Tibial nerve (tissue), 4 donors: ENCODE measurements around the gene BIK. TPM values are rescaled to one million over a fixed set of nuclear protein-coding genes. Genes with fewer than 3 reads are reported as not detected.
"Not testable (repeated sequence)": the region's sequence is repeated elsewhere in the genome, so short reads cannot be mapped to it uniquely, and the experiment has no call there.

Source experiments
- DNase-seq, 2 donors: peaks; one replicate each; pipeline ENCODE4 v3.0.0-alpha.2; 2019; ENCODE audit warnings: low spot score in 2 of 2
- H3K27ac ChIP-seq, 4 donors: fragments of 200-600 bp; sonication (generic) in 3 of 4; one replicate each; pipeline ENCODE4 v1.5.1; 2017 to 2019; ENCODE audit warnings: mild to moderate bottlenecking in 1 of 4
- H3K27me3 ChIP-seq, 2 donors: fragments of 200-600 bp; sonication (generic) in 1 of 2; one replicate each; pipeline versions ENCODE4 v1.5.1 to v1.6.0; 2017 to 2019
- H3K36me3 ChIP-seq, 3 donors: fragments of 200-600 bp; sonication (generic); one replicate each; pipeline ENCODE4 v1.5.1; 2018 to 2019
- H3K4me1 ChIP-seq, 4 donors: fragments of 200-600 bp; sonication (generic) in 3 of 4; one replicate each; pipeline ENCODE4 v1.5.1; 2017 to 2019
- H3K4me3 ChIP-seq, 4 donors: fragments of 200-600 bp; sonication (generic) in 3 of 4; one replicate each; pipeline ENCODE4 v1.5.1; 2017 to 2019; ENCODE audit warnings: mild to moderate bottlenecking in 1 of 4, moderate library complexity in 1 of 4
- H3K9me3 ChIP-seq, 4 donors: fragments of 200-600 bp; sonication (generic) in 3 of 4; one replicate each; pipeline ENCODE4 v1.5.1; 2017 to 2019
- CTCF ChIP-seq, 5 experiments: fragments of 200-600 bp in 3 of 5; fragments of 450-650 bp in 2 of 5; sonication (generic) in 3 of 5; IDR thresholded peaks; one replicate each; pipeline ENCODE4 v1.5.1; 2016 to 2019; ENCODE audit warnings: antibody characterized with exemption in 5 of 5, mild to moderate bottlenecking in 3 of 5, moderate library complexity in 2 of 5
- EP300 ChIP-seq, 2 donors: sonication (generic); formaldehyde crosslinking; IDR thresholded peaks; one replicate each; pipeline ENCODE4 v1.6.1; 2017; ENCODE audit warnings: antibody characterized with exemption in 2 of 2, mild to moderate bottlenecking in 1 of 2
- POLR2A ChIP-seq, 2 donors: fragments of 450-650 bp; IDR thresholded peaks; one replicate each; pipeline ENCODE4 v1.6.1; 2017; ENCODE audit warnings: antibody characterized with exemption in 2 of 2, mild to moderate bottlenecking in 2 of 2, moderate library complexity in 2 of 2
- WGBS, 2 donors: methylation state at CpG; one replicate each; pipeline ENCODE4 v1.1.5; 2018; 5-methylcytosine and 5-hydroxymethylcytosine counted together
- total RNA-seq, 4 donors: library from RNA; depleted of rRNA; stranded (reverse); fragments of >200 nt; gene quantifications; one replicate each; pipeline ENCODE4 v1.1.0, GENCODE V29; 2016

BIK gene
- total RNA-seq, 4 donors from 2014 or later: not detected

GRCh38 chr22:43096420-43096819 is 14.1 kb upstream of the BIK start:
- H3K27ac ChIP-seq: no peak overlapping the region
- H3K4me1 ChIP-seq: no peaks in the 10 kb centered on the region
- TF ChIP-seq POLR2A (IDR thresholded peaks at IDR 0.05) (no peak), EP300 (IDR thresholded peaks at IDR 0.05) (no peak), CTCF (IDR thresholded peaks at IDR 0.05) (no peak)
- 83 to 90% methylated on average over 8 of the region's 8 CpGs for WGBS, 2 donors
- H3K4me3 ChIP-seq: no peak overlapping the region
- no peaks in the 10 kb centered on the region for H3K27me3 ChIP-seq
- no peak for DNase-seq
- peaks cover 0 to 8% (median 0%) of the 10 kb centered on the region in 4 donors for H3K9me3 ChIP-seq
- no peaks in the 10 kb centered on the region for H3K36me3 ChIP-seq

- Histone ChIP-seq H3K27ac (no peak overlapping the region), H3K4me3 (no peak overlapping the region), H3K27me3 (no peaks in the 10 kb centered on the region), H3K9me3 (peaks cover 0 to 8% (median 0%) of the 10 kb centered on the region in 4 donors), H3K36me3 (no peaks in the 10 kb centered on the region), H3K4me1 (no peaks in the 10 kb centered on the region)
- no peak for TF ChIP-seq CTCF (IDR thresholded peaks at IDR 0.05)
- 57 to 58% methylated on average over 4 of the region's 4 CpGs for WGBS, 2 donors
- DNase-seq: no peak
Observed at GRCh38 chr22:43098356-43098755, 12.2 kb upstream of the BIK start.

GRCh38 chr22:43099095-43099494 is 11.5 kb upstream of the BIK start:
- no peaks in the 10 kb centered on the region for H3K36me3 ChIP-seq
- H3K27ac ChIP-seq: no peak overlapping the region
- no peak for DNase-seq
- no peaks in the 10 kb centered on the region for H3K4me1 ChIP-seq
- H3K4me3 ChIP-seq: no peak overlapping the region
- H3K9me3 ChIP-seq: peaks cover 0 to 8% (median 0%) of the 10 kb centered on the region in 4 donors
- TF ChIP-seq EP300 (IDR thresholded peaks at IDR 0.05): no peak
- no peak for TF ChIP-seq CTCF (IDR thresholded peaks at IDR 0.05)
- no peak for TF ChIP-seq POLR2A (IDR thresholded peaks at IDR 0.05)
- WGBS, 2 donors: 83 to 89% methylated on average over 4 of the region's 4 CpGs
- no peaks in the 10 kb centered on the region for H3K27me3 ChIP-seq

GRCh38 chr22:43100225-43100624 is 10.3 kb upstream of the BIK start:
- TF ChIP-seq EP300 (IDR thresholded peaks at IDR 0.05): no peak
- no peak for TF ChIP-seq POLR2A (IDR thresholded peaks at IDR 0.05)
- TF ChIP-seq CTCF (IDR thresholded peaks at IDR 0.05): no peak
- H3K27ac ChIP-seq: no peak overlapping the region
- no peak for DNase-seq
- no peaks in the 10 kb centered on the region for H3K27me3 ChIP-seq
- H3K9me3 ChIP-seq: peaks cover 0 to 8% (median 0%) of the 10 kb centered on the region in 4 donors
- no peaks in the 10 kb centered on the region for H3K36me3 ChIP-seq
- H3K4me1 ChIP-seq: no peaks in the 10 kb centered on the region
- 60 to 61% methylated on average over 5 of the region's 5 CpGs for WGBS, 2 donors
- H3K4me3 ChIP-seq: no peak overlapping the region

- no peaks in the 10 kb centered on the region for H3K36me3 ChIP-seq
- peaks cover 0 to 6% (median 0%) of the 10 kb centered on the region in 4 donors for H3K9me3 ChIP-seq
- no peaks in the 10 kb centered on the region for H3K4me1 ChIP-seq
- WGBS, 2 donors: 43 to 62% methylated on average over 4 to 7 of the region's 7 CpGs
- TF ChIP-seq POLR2A (IDR thresholded peaks at IDR 0.05) (no peak), CTCF (IDR thresholded peaks at IDR 0.05) (no peak), EP300 (IDR thresholded peaks at IDR 0.05) (no peak)
- no peak for DNase-seq
- H3K27ac ChIP-seq: no peak overlapping the region
- H3K4me3 ChIP-seq: no peak overlapping the region
- no peaks in the 10 kb centered on the region for H3K27me3 ChIP-seq
Observed at GRCh38 chr22:43101306-43101705, 9.2 kb upstream of the BIK start.

GRCh38 chr22:43104056-43104625 is 6.4 kb upstream of the BIK start:
- DNase-seq, H3K27ac ChIP-seq, H3K4me3 ChIP-seq, H3K9me3 ChIP-seq, H3K4me1 ChIP-seq, H3K36me3 ChIP-seq, H3K27me3 ChIP-seq: not testable (repeated sequence)
- WGBS, 2 donors: 57 to 61% methylated on average over 15 of the region's 15 CpGs

GRCh38 chr22:43104950-43105349 is 5.6 kb upstream of the BIK start:
- H3K4me3 ChIP-seq, H3K4me1 ChIP-seq, H3K27ac ChIP-seq, H3K36me3 ChIP-seq, DNase-seq, H3K9me3 ChIP-seq: not testable (repeated sequence)
- peaks cover 0 to 11% of the 10 kb centered on the region in 2 donors for H3K27me3 ChIP-seq
- 94 to 96% methylated on average over 3 of the region's 3 CpGs for WGBS, 2 donors
